ENCODE measurements around the gene NDFIP2.

Gene NDFIP2

GRCh38 chr13:79440958-79441528 is 39.9 kb upstream of the NDFIP2 start:
- no peaks in the 10 kb centered on the region for H3F3A ChIP-seq (ENCODE audit: insufficient read depth)
- no peak overlapping the region for H2AFZ ChIP-seq (ENCODE audit: low read depth, low read length, severe bottlenecking)
- no peaks in the 10 kb centered on the region for H3K79me2 ChIP-seq (ENCODE audit: insufficient read depth, low read length)
- no peak for TF ChIP-seq CTCF (IDR thresholded peaks at IDR 0.05; ENCODE audit: insufficient read depth, low read length, poor library complexity, severe bottlenecking)
- TF ChIP-seq EZH2phosphoT487 (conservative IDR thresholded peaks at IDR 0.05; ENCODE audit: low read length): no peak
- H3K4me3 ChIP-seq (ENCODE audit: insufficient read depth, low read length, poor library complexity, severe bottlenecking): no peak overlapping the region
- H3K27me3 ChIP-seq (ENCODE audit: low read length): no peaks in the 10 kb centered on the region
- no peaks in the 10 kb centered on the region for H4K20me1 ChIP-seq (ENCODE audit: low read depth, low read length)
- no peak overlapping the region for H3K9ac ChIP-seq (ENCODE audit: low read length)
- H3K27ac ChIP-seq (ENCODE audit: low read depth, low read length): no peak overlapping the region
- no peak overlapping the region for H3K4me2 ChIP-seq (ENCODE audit: low read depth, low read length, poor library complexity, severe bottlenecking)
- H3K9me3 ChIP-seq (ENCODE audit: insufficient read depth, low read length): no peaks in the 10 kb centered on the region
- no peaks in the 10 kb centered on the region for H3K36me3 ChIP-seq (ENCODE audit: low read length)
- H3K9me2 ChIP-seq (replicated peaks; ENCODE audit: insufficient read depth, low read length): no peaks in the 10 kb centered on the region

- Histone ChIP-seq H3K79me2 (ENCODE audit: insufficient read depth, low read length) (no peaks in the 10 kb centered on the region), H3K9me2 (replicated peaks; ENCODE audit: insufficient read depth, low read length) (no peaks in the 10 kb centered on the region), H3K9me3 (ENCODE audit: insufficient read depth, low read length) (no peaks in the 10 kb centered on the region), H3K27ac (ENCODE audit: low read depth, low read length) (no peak overlapping the region), H3K4me3 (ENCODE audit: insufficient read depth, low read length, poor library complexity, severe bottlenecking) (no peak overlapping the region), H3K4me2 (ENCODE audit: low read depth, low read length, poor library complexity, severe bottlenecking) (no peak overlapping the region), H2AFZ (ENCODE audit: low read depth, low read length, severe bottlenecking) (no peak overlapping the region), H3K9ac (ENCODE audit: low read length) (no peak overlapping the region), H4K20me1 (ENCODE audit: low read depth, low read length) (no peaks in the 10 kb centered on the region), H3K36me3 (ENCODE audit: low read length) (no peaks in the 10 kb centered on the region), H3F3A (ENCODE audit: insufficient read depth) (no peaks in the 10 kb centered on the region), H3K27me3 (ENCODE audit: low read length) (no peaks in the 10 kb centered on the region)
- TF ChIP-seq CTCF (IDR thresholded peaks at IDR 0.05; ENCODE audit: insufficient read depth, low read length, poor library complexity, severe bottlenecking) (no peak), EZH2phosphoT487 (conservative IDR thresholded peaks at IDR 0.05; ENCODE audit: low read length) (no peak)
These were observed 38.7 kb upstream of the NDFIP2 start for GRCh38 chr13:79442221-79442620.

- Histone ChIP-seq H3K4me3 (ENCODE audit: insufficient read depth, low read length, poor library complexity, severe bottlenecking) (no peak overlapping the region), H2AFZ (ENCODE audit: low read depth, low read length, severe bottlenecking) (no peak overlapping the region), H3K9ac (ENCODE audit: low read length) (no peak overlapping the region), H3K36me3 (ENCODE audit: low read length) (no peaks in the 10 kb centered on the region), H3K9me2 (replicated peaks; ENCODE audit: insufficient read depth, low read length) (no peaks in the 10 kb centered on the region), H4K20me1 (ENCODE audit: low read depth, low read length) (no peaks in the 10 kb centered on the region), H3K9me3 (ENCODE audit: insufficient read depth, low read length) (no peaks in the 10 kb centered on the region), H3K27me3 (ENCODE audit: low read length) (no peaks in the 10 kb centered on the region), H3F3A (ENCODE audit: insufficient read depth) (no peaks in the 10 kb centered on the region), H3K27ac (ENCODE audit: low read depth, low read length) (no peak overlapping the region), H3K79me2 (ENCODE audit: insufficient read depth, low read length) (no peaks in the 10 kb centered on the region), H3K4me2 (ENCODE audit: low read depth, low read length, poor library complexity, severe bottlenecking) (no peak overlapping the region)
- TF ChIP-seq EZH2phosphoT487 (conservative IDR thresholded peaks at IDR 0.05; ENCODE audit: low read length) (no peak), CTCF (IDR thresholded peaks at IDR 0.05; ENCODE audit: insufficient read depth, low read length, poor library complexity, severe bottlenecking) (no peak)
These were observed 38.2 kb upstream of the NDFIP2 start for GRCh38 chr13:79442706-79443105.
